Small intestine (tissue), 7 donors: ENCODE results near the gene SBNO1. TPM values are rescaled to one million over a fixed set of nuclear protein-coding genes. Genes with fewer than 3 reads are reported as not detected.
A peak's percentile ranks its signal among the peaks of the same experiment; 100 is the strongest.

Source experiments
- DNase-seq, 2 donors: peaks; one replicate each; pipeline versions ENCODE4 v3.0.0 to v3.0.0-alpha.2; 2013
- FAIRE-seq: peaks from 2 replicates; lab custom pipeline; 2012; peaks lifted over from hg19 to GRCh38; lab: Jason Lieb, UNC
- H3K27ac ChIP-seq, 3 donors: one replicate each; pipeline ENCODE4 v1.5.1; 2013; ENCODE audit warnings: low read length in 2 of 3, mild to moderate bottlenecking in 2 of 3, control low read depth in 1 of 3, inconsistent platforms in 1 of 3, low read depth in 1 of 3, moderate library complexity in 1 of 3
- H3K27me3 ChIP-seq, 3 donors: one replicate each; pipeline ENCODE4 v1.6.1; 2013; ENCODE audit warnings: low read length in 3 of 3, inconsistent platforms in 1 of 3; ENCODE audit not compliant: control insufficient read depth in 3 of 3, insufficient read depth in 3 of 3
- H3K36me3 ChIP-seq, 3 donors: one replicate each; pipeline ENCODE4 v1.6.1; 2013; ENCODE audit warnings: low read length in 3 of 3, inconsistent platforms in 1 of 3, low read depth in 1 of 3, mild to moderate bottlenecking in 1 of 3, moderate library complexity in 1 of 3; ENCODE audit not compliant: control insufficient read depth in 3 of 3, insufficient read depth in 2 of 3
- H3K4me1 ChIP-seq, 3 donors: one replicate each; pipeline ENCODE4 v1.6.1; 2013; ENCODE audit warnings: low read length in 2 of 3, inconsistent platforms in 1 of 3, low read depth in 1 of 3, mild to moderate bottlenecking in 1 of 3, moderate library complexity in 1 of 3; ENCODE audit not compliant: control insufficient read depth in 3 of 3, insufficient read depth in 2 of 3
- H3K4me3 ChIP-seq, 3 donors: one replicate each; pipeline ENCODE4 v1.5.1; 2013; ENCODE audit warnings: low read length in 3 of 3, control low read depth in 1 of 3, inconsistent platforms in 1 of 3, low read depth in 1 of 3, mild to moderate bottlenecking in 1 of 3, moderate library complexity in 1 of 3
- H3K9me3 ChIP-seq, 2 donors: one replicate each; pipeline ENCODE4 v1.6.1; 2013; ENCODE audit warnings: low read depth in 1 of 2, low read length in 1 of 2; ENCODE audit not compliant: control insufficient read depth in 2 of 2, insufficient read depth in 1 of 2
- WGBS, 3 donors: extraction: QIAGEN DNeasy Blood & Tissue Kit; methylation state at CpG; one replicate each; pipeline ENCODE4 v1.1.7; 2013; 5-methylcytosine and 5-hydroxymethylcytosine counted together
- polyA plus RNA-seq, 4 donors: library from polyadenylated mRNA; stranded (reverse) in 3 of 4; unstranded in 1 of 4; fragments of 200-250 nt in 3 of 4; fragments of 120-200 nt in 1 of 4; gene quantifications; one replicate each; pipeline versions ENCODE4 v1.2.1 to v1.2.3, GENCODE V29; 2013
- donor health status: healthy with polysubstance abuse.
- donor health status: control.
- donor health status: control.
- donor health status: Bipolar disorder and iron deficiency.
- donor health status: healthy.

Gene SBNO1
- polyA plus RNA-seq, 4 donors = 5.1 to 19.9 (median 6.5) TPM

DNA sequence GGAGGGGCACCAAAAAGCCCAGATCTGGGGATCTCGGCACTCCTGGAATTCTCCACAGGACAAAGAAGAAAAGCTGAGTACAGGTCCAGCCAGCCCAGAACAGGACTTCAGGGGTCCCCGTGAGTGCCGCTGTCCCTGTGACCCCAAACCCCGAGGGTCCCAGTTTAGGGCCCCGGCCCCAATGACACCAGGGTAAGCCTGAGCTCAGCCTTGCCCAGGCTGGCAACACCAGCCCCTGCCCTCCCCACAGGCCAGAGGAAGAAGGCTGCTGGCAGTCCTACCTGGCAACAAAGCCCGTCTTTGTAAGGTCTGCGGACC is 94.8 kb downstream of the SBNO1 start:
- Histone ChIP-seq H3K36me3 (peaks cover 0 to 38% (median 0%) of the 10 kb centered on the region in 3 donors), H3K27me3 (no peaks in the 10 kb centered on the region), H3K4me3 (peak overlapping the region in 2 of 3 donors; percentile 64 to 98), H3K4me1 (peaks cover 2 to 13% (median 4%) of the 10 kb centered on the region in 3 donors), H3K9me3 (no peaks in the 10 kb centered on the region), H3K27ac (peak overlapping the region; percentile 24 to 80 (median 76))
- 2 to 7% (median 3%) methylated on average over 7 of the region's 7 CpGs for WGBS, 3 donors
- DNase-seq = no peak
- no peak for FAIRE-seq

DNA sequence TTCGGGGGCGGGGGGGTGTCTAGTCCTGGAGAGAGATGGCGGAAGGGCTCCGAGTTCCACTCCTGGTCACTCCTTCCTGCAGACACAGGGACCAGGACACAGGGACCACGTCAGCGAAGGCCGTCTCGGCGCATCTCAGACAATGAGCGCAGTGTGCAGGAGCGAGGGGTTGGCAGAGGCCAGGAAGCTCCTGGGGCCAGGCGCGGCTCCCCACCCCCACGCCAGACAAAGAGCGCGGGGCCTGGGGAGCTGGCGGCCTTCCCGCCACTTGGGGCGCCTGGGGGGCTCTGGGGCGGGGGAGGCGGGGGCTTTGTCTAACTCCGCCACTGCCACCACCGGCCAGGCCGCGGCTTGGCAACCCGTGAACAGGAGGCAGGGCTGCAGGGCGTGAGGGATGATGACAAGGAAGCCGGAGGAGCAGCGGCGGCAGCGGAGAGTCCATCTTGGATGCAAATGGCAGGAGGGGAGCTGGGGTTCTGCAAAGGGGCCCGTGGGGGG is 95.2 kb downstream of the SBNO1 start:
- H3K9me3 ChIP-seq = no peaks in the 10 kb centered on the region
- peak overlapping the region in 2 of 3 donors; percentile 76 to 80 for H3K27ac ChIP-seq
- H3K4me1 ChIP-seq = peaks cover 2 to 13% (median 4%) of the 10 kb centered on the region in 3 donors
- 6 to 26% (median 20%) methylated on average over 26 to 32 of the region's 32 CpGs for WGBS, 3 donors
- DNase-seq (peak; percentile 41 to 72), FAIRE-seq (no peak)
- H3K36me3 ChIP-seq = peaks cover 0 to 42% (median 0%) of the 10 kb centered on the region in 3 donors
- no peaks in the 10 kb centered on the region for H3K27me3 ChIP-seq
- H3K4me3 ChIP-seq = peak overlapping the region in 2 of 3 donors; percentile 64 to 98

DNA sequence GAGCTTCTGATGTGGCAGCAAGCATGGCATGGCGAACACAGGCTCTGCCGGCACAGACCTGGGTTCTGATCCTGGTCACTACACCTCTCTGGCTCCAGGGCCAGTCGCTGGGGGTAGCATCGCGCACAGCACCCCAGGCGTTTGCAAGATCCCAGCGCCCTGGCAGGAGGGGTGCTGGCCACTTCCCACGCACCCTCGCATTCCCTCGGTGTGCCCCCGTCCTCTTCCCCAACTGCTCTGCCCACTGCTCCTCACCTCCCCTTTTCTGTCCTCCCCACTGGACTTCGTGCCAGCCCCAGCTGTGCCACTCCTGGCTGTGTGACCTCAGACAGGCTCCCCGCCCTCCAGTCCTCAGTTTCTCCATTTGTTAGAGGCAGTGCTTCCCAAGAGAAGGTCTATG is 95.8 kb downstream of the SBNO1 start:
- Histone ChIP-seq H3K27me3 (no peaks in the 10 kb centered on the region), H3K4me1 (peaks cover 2 to 13% (median 4%) of the 10 kb centered on the region in 3 donors), H3K27ac (peak overlapping the region in 2 of 3 donors; percentile 13 to 76), H3K36me3 (peaks cover 0 to 46% (median 0%) of the 10 kb centered on the region in 3 donors), H3K9me3 (no peaks in the 10 kb centered on the region), H3K4me3 (peak overlapping the region in 1 of 3 donors; percentile 64)
- 72 to 87% (median 87%) methylated on average over 13 of the region's 13 CpGs for WGBS, 3 donors
- FAIRE-seq (no peak), DNase-seq (no peak)

DNA sequence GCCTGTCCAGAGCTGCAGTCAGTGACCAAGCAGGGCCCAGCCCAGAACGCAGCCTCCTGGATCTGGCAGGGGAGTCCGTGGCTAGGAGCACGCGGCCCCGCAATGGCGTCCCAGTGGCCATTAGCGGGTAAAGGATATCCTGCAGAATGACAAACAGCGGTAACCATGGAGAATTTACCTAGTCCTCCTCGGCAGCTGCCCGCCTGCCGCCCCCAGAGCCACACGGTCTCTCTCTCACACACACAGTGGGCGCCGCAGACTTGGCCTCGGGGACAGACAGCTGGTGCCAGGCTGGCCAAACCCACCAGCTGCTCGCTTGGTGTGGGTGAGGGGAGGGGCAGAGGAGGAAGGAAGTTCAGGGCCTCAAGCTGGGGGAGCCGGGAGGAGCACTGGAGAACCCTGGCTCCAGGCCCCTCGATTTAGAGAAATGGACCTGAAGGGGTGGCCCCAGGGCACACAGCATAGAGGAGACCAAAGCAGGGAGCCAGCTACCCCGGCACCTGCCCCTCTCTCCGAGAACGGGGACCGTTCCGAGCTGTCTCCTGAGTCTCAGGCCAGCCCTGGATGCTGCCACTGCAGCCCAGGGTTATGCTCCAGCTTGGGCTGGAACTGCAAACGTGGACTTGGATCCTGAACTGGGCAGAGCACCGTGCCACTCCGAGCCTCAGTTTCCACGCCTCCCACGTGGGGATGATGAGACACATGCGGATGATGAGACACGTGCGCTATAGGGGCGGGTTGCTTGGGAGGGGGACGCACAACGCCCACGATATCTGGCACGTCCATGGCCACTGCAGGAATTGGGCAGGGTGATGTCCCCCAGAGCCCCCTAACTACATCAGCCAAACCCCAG is 96.4 kb downstream of the SBNO1 start:
- H3K4me3 ChIP-seq = no peak overlapping the region
- FAIRE-seq (no peak), DNase-seq (peak in 1 of 2 donors; percentile 13)
- peaks cover 0 to 52% (median 3%) of the 10 kb centered on the region in 3 donors for H3K36me3 ChIP-seq
- WGBS, 3 donors = 53 to 78% (median 68%) methylated on average over 34 to 36 of the region's 36 CpGs
- H3K9me3 ChIP-seq = no peaks in the 10 kb centered on the region
- no peaks in the 10 kb centered on the region for H3K27me3 ChIP-seq
- peaks cover 2 to 13% (median 4%) of the 10 kb centered on the region in 3 donors for H3K4me1 ChIP-seq
- peak overlapping the region in 2 of 3 donors; percentile 13 to 76 for H3K27ac ChIP-seq

DNA sequence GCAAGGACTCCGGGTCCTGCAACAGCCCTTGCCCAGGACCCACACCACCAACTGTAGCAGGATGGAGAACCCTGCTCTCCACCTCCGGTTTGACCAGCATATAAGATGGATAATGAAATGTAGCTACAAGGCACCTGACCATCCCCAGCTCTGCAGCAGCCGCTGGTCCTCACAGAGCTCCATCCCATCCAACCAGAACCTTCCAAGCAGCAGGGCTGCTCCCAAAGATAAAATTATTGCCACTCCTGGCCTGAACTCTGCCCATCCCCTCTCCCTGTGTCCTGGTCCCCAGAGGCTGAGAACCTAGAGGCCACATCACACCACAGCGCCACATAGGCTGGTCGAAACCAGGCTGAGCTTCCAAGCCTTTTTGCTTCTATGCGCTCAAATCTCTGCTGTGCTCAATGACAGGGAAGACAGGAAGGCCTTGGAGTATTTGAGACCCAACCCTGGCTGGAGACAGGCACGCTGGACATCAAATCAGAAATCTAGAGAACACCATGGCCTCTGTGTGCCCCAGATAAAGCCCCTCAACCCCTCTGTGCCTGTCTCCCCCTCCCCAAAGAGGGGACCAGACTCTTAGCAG is 97.2 kb downstream of the SBNO1 start:
- H3K4me3 ChIP-seq = no peak overlapping the region
- DNase-seq = no peak
- FAIRE-seq = no peak
- no peaks in the 10 kb centered on the region for H3K27me3 ChIP-seq
- no peaks in the 10 kb centered on the region for H3K9me3 ChIP-seq
- peak overlapping the region in 2 of 3 donors; percentile 4 to 13 for H3K27ac ChIP-seq
- 92 to 98% (median 95%) methylated on average over 7 of the region's 7 CpGs for WGBS, 3 donors
- peaks cover 2 to 10% (median 4%) of the 10 kb centered on the region in 3 donors for H3K4me1 ChIP-seq
- peaks cover 0 to 59% (median 7%) of the 10 kb centered on the region in 3 donors for H3K36me3 ChIP-seq

DNA sequence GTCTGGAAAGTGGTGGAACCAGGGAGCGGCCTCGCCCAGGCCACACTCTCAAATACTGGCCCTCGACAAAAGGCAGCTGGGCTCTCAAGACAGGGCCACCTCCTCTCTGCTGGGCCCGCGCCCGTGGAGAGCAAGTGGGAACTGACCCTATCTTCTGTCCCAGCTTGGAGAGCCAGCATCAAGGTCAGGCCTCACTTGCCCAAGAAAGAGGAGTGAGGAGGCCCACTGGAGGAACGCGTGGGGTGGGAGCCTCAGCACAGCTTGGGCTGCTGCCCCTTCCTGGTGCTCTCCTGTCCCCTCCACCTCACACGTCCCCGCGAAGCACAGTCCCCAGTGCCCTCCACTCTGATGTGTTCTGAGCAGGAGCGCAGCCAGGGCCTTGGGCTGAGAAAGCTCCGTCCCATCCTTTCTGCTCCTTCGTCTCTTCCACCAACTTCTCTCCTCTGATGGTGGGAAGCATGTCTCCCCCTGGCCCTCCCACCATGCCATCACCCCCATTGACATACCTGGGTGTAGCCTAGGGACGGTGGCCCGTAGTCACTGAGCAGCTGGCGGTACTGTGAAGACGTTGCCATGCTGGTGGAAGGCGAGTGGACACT is 97.9 kb downstream of the SBNO1 start:
- H3K27me3 ChIP-seq = no peaks in the 10 kb centered on the region
- H3K27ac ChIP-seq = no peak overlapping the region
- no peaks in the 10 kb centered on the region for H3K9me3 ChIP-seq
- 86 to 89% (median 87%) methylated on average over 18 to 19 of the region's 19 CpGs for WGBS, 3 donors
- DNase-seq = no peak
- H3K4me3 ChIP-seq = no peak overlapping the region
- FAIRE-seq = no peak
- peaks cover 2 to 7% (median 4%) of the 10 kb centered on the region in 3 donors for H3K4me1 ChIP-seq
- H3K36me3 ChIP-seq = peaks cover 0 to 63% (median 7%) of the 10 kb centered on the region in 3 donors

DNA sequence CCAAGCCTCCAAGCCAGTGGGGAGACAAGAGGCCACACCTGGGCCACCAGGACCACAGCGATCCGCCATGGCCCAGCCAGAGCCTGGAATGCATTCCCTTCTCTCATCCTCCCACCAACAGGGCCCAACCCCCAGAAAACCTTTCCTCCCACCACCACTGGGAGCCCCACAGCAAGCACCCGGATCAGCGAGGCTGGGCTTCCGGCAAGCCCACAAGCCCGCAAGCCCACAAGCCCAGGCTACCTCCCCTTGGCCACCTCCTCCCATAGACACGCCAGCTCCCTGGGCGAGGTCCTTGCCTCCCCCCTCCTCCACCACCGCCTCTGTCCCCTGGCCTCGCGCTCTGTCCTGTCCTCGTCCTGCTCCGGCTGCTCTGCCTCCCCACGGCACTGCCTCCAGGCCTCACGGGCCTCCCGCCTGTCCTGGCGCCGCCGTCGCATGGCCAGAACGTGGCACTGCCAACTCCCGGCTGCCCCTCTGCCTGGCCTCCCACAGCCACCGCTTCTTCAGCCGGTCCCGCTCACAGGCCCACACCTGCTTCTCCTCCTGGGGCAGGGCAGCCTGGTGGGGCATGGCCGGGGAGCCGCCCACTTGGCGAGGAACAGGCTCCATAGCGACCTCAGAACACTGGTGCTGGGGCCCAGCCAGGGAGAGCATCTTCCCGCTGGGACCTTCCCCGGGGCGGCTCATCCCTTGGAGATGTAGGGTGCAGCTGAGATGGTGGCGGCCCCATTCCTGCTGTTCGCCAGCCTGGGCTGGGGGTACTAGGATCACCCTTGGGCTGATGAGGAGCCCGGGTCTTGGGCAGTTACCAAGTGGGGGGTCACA is 98.6 kb downstream of the SBNO1 start:
- Histone ChIP-seq H3K4me1 (peaks cover 2 to 7% (median 4%) of the 10 kb centered on the region in 3 donors), H3K27me3 (no peaks in the 10 kb centered on the region), H3K36me3 (peaks cover 0 to 66% (median 10%) of the 10 kb centered on the region in 3 donors), H3K4me3 (no peak overlapping the region), H3K9me3 (no peaks in the 10 kb centered on the region), H3K27ac (no peak overlapping the region)
- DNase-seq (no peak), FAIRE-seq (no peak)
- 84 to 91% (median 88%) methylated on average over 25 to 35 of the region's 35 CpGs for WGBS, 3 donors
